NT2/D1 (cell line): ENCODE measurements around the gene ABCE1.
A peak's percentile ranks its signal among the peaks of the same experiment; 100 is the strongest.

Source experiments
- DNase-seq: peaks from one replicate; pipeline ENCODE4 v3.0.0-alpha.2; 2011; ENCODE audit warnings: low read depth, low spot score
- H3K27me3 ChIP-seq: 2 replicates; pipeline ENCODE4 v1.6.0; 2011; ENCODE audit warnings: mild to moderate bottlenecking; ENCODE audit not compliant: insufficient read length, insufficient read depth
- H3K36me3 ChIP-seq: 2 replicates; pipeline ENCODE4 v1.6.1; 2011; ENCODE audit warnings: mild to moderate bottlenecking, low read length, mixed read lengths; ENCODE audit not compliant: insufficient read depth, insufficient read length
- H3K4me1 ChIP-seq: 2 replicates; pipeline ENCODE4 v1.5.1; 2011; ENCODE audit not compliant: insufficient read depth, insufficient read length
- H3K4me3 ChIP-seq: 2 replicates; pipeline ENCODE4 v1.5.1; 2011; ENCODE audit warnings: low read depth; ENCODE audit not compliant: insufficient read length
- H3K9ac ChIP-seq: 2 replicates; pipeline ENCODE4 v1.6.0; 2011; ENCODE audit warnings: low read depth; ENCODE audit not compliant: insufficient read length
- H3K9me3 ChIP-seq: 2 replicates; pipeline ENCODE4 v1.5.1; 2011; ENCODE audit warnings: mild to moderate bottlenecking, low read length; ENCODE audit not compliant: insufficient read depth
- SUZ12 ChIP-seq: IDR thresholded peaks from 2 replicates; pipeline ENCODE4 v1.6.1; 2011; ENCODE audit not compliant: insufficient read length, insufficient read depth; ENCODE audit errors: extremely low read depth
- YY1 ChIP-seq: IDR thresholded peaks from 2 replicates; pipeline ENCODE4 v1.6.1; 2011; ENCODE audit not compliant: insufficient read length, insufficient read depth
- ZNF274 ChIP-seq: IDR thresholded peaks from 2 replicates; pipeline ENCODE4 v1.6.1; 2011; ENCODE audit warnings: mild to moderate bottlenecking, low read depth, low read length

The ABCE1 gene

GRCh38 chr4:145083891-145084605 lies 14.1 kb upstream of the ABCE1 start:
- TF ChIP-seq YY1 (no peak), SUZ12 (no peak), ZNF274 (no peak)
- Histone ChIP-seq H3K9me3 (no peaks in the 10 kb centered on the region), H3K27me3 (no peaks in the 10 kb centered on the region), H3K4me1 (no peaks in the 10 kb centered on the region), H3K9ac (no peak overlapping the region), H3K4me3 (no peak overlapping the region), H3K36me3 (peaks cover 12% of the 10 kb centered on the region)
- DNase-seq = no peak

GRCh38 chr4:145090380-145090779 lies 7.7 kb upstream of the ABCE1 start:
- no peaks in the 10 kb centered on the region for H3K4me1 ChIP-seq
- no peak for TF ChIP-seq ZNF274
- no peak for TF ChIP-seq SUZ12
- no peak for TF ChIP-seq YY1
- no peak overlapping the region for H3K4me3 ChIP-seq
- H3K27me3 ChIP-seq = no peaks in the 10 kb centered on the region
- H3K9ac ChIP-seq = no peak overlapping the region
- H3K9me3 ChIP-seq = no peaks in the 10 kb centered on the region
- H3K36me3 ChIP-seq = peaks cover 43% of the 10 kb centered on the region
- DNase-seq = no peak

- peaks cover 46% of the 10 kb centered on the region for H3K36me3 ChIP-seq
- H3K9ac ChIP-seq = no peak overlapping the region
- H3K4me1 ChIP-seq = no peaks in the 10 kb centered on the region
- H3K4me3 ChIP-seq = no peak overlapping the region
- H3K9me3 ChIP-seq = no peaks in the 10 kb centered on the region
- TF ChIP-seq ZNF274 = no peak
- no peak for TF ChIP-seq SUZ12
- TF ChIP-seq YY1 = no peak
- no peaks in the 10 kb centered on the region for H3K27me3 ChIP-seq
- DNase-seq = no peak
Observed at GRCh38 chr4:145093638-145094037, 4.5 kb upstream of the ABCE1 start.

GRCh38 chr4:145097331-145097820 lies 735 bp upstream of the ABCE1 start:
- Histone ChIP-seq H3K4me1 (no peaks in the 10 kb centered on the region), H3K36me3 (peaks cover 47% of the 10 kb centered on the region), H3K9me3 (no peaks in the 10 kb centered on the region), H3K4me3 (peak overlapping the region; percentile 90), H3K27me3 (no peaks in the 10 kb centered on the region), H3K9ac (peak overlapping the region; percentile 95)
- DNase-seq = no peak
- no peak for TF ChIP-seq YY1
- no peak for TF ChIP-seq ZNF274
- TF ChIP-seq SUZ12 = no peak

GRCh38 chr4:145098675-145099037 lies 545 bp downstream of the ABCE1 start:
- DNase-seq = no peak
- Histone ChIP-seq H3K4me3 (peak overlapping the region; percentile 90), H3K4me1 (no peaks in the 10 kb centered on the region), H3K27me3 (no peaks in the 10 kb centered on the region), H3K9ac (peak overlapping the region; percentile 95), H3K9me3 (no peaks in the 10 kb centered on the region), H3K36me3 (peaks cover 47% of the 10 kb centered on the region)
- TF ChIP-seq ZNF274 (no peak), YY1 (no peak), SUZ12 (no peak)

- H3K4me1 ChIP-seq = no peaks in the 10 kb centered on the region
- H3K36me3 ChIP-seq = peaks cover 50% of the 10 kb centered on the region
- no peaks in the 10 kb centered on the region for H3K9me3 ChIP-seq
- peak overlapping the region; percentile 90 for H3K4me3 ChIP-seq
- no peaks in the 10 kb centered on the region for H3K27me3 ChIP-seq
- no peak for TF ChIP-seq YY1
- DNase-seq = no peak
- H3K9ac ChIP-seq = peak overlapping the region; percentile 95
Observed at GRCh38 chr4:145099653-145100052, 1.5 kb downstream of the ABCE1 start.

- H3K4me3 ChIP-seq = no peak overlapping the region
- no peak overlapping the region for H3K9ac ChIP-seq
- no peaks in the 10 kb centered on the region for H3K4me1 ChIP-seq
- H3K36me3 ChIP-seq = peaks cover 50% of the 10 kb centered on the region
- TF ChIP-seq ZNF274 = no peak
- TF ChIP-seq YY1 = no peak
- no peak for TF ChIP-seq SUZ12
- DNase-seq = no peak
- H3K9me3 ChIP-seq = no peaks in the 10 kb centered on the region
- no peaks in the 10 kb centered on the region for H3K27me3 ChIP-seq
Observed at GRCh38 chr4:145101091-145101490, 3.0 kb downstream of the ABCE1 start.
